GM10266 (cell line): Measurements from ENCODE around the gene TRIM2.
"Not testable (repeated sequence)": the region's sequence is repeated elsewhere in the genome, so short reads cannot be mapped to it uniquely, and the experiment has no call there.

ENCODE experiments used
- DNase-seq: peaks from one replicate; pipeline ENCODE4 v3.0.0; 2012; ENCODE audit errors: extremely low spot score
- TF ChIP-seq, protein P1 (sequence below): IDR thresholded peaks from 2 replicates; pipeline ENCODE4 v1.5.1; 2012; ENCODE audit warnings: mild to moderate bottlenecking, low read depth; ENCODE audit not compliant: control insufficient read depth, insufficient read depth; ENCODE audit errors: missing control alignments

Gene TRIM2

DNA sequence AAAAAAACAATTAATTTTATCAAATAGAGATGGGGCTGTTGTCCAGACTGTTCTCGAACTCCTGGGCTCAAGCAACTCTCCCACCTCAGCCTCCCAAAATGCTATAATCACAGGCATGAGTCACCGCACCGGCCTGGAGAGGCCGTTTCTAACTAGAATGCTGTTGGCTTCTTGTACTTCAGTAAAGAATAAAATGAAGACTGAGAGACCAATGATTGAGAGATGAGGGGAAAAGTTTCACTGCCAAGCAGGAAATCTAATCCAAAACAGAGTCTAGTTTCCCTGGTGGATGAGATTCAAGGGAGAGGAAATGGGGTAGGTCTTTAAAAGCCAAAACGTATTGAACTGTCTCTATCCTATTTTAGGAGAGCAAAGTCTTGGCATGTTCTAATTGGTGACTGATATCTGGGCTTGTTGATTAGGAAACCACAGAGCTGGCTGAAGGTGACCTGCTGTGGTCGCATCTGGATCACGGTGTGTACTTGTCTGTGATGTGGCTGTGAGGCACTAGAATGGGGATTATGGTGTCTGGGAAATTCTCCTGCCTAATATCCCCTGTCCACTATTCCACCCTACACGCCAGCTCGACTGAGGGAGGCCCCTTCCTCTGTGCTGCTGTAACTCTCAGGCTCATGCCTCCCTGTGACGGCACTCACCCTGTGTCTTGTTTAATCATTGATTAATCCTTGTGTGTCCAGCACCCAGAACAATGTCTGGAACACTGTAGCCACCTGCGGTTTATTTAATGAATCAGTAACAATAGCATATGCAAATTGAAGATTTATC, 15.0 kb upstream of the TRIM2 start:
- no peak for DNase-seq
- TF ChIP-seq, protein P1, sequence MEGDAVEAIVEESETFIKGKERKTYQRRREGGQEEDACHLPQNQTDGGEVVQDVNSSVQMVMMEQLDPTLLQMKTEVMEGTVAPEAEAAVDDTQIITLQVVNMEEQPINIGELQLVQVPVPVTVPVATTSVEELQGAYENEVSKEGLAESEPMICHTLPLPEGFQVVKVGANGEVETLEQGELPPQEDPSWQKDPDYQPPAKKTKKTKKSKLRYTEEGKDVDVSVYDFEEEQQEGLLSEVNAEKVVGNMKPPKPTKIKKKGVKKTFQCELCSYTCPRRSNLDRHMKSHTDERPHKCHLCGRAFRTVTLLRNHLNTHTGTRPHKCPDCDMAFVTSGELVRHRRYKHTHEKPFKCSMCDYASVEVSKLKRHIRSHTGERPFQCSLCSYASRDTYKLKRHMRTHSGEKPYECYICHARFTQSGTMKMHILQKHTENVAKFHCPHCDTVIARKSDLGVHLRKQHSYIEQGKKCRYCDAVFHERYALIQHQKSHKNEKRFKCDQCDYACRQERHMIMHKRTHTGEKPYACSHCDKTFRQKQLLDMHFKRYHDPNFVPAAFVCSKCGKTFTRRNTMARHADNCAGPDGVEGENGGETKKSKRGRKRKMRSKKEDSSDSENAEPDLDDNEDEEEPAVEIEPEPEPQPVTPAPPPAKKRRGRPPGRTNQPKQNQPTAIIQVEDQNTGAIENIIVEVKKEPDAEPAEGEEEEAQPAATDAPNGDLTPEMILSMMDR: no peak

DNA sequence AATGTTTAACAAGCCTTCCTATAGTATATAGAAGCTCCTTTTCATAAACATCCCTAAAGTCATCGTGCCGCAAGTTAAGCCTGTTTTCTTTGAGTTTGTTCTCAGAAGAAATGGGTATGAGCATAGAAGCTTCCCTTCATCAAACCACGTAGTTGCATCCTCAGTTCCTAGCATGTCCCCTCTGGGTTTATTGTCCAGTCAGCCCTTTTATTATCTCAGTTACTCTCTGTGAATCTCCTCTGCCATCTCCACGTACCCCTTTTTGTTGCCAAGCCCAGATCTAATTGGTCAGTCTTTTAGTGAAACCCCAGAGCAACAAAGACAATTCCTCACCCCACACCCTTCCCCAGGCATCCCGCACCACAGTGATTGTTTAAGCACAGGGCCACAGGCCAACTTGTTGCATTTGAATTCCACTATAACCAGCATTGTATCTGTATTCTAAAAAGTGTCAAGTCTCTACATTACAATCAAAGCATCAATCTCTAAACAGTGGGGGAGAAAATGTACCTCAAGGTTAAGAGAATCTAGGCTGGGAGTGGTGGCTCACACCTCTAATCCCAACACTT, 12.4 kb upstream of the TRIM2 start:
- no peak for DNase-seq
- TF ChIP-seq, protein P1: no peak

DNA sequence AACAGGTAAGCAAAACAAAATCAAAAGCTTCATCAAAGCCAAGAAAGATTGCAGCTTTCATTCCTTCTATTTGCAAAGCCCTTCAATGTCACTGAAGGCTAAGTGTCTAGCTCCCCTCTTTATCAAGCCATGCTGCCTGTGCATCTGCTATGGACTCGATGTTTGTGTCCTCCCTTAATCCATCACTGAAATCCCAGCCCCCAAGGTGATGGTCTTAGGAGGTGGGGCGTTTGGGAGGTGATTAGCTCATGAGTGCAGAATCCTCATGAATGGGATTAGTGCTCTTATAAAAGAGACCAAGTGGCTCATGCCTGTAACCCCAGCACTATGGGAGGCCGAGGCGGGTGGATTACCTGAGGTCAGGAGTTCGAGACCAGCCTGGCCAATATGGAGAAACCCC, 6.9 kb upstream of the TRIM2 start:
- DNase-seq: no peak
- TF ChIP-seq, protein P1: no peak

DNA sequence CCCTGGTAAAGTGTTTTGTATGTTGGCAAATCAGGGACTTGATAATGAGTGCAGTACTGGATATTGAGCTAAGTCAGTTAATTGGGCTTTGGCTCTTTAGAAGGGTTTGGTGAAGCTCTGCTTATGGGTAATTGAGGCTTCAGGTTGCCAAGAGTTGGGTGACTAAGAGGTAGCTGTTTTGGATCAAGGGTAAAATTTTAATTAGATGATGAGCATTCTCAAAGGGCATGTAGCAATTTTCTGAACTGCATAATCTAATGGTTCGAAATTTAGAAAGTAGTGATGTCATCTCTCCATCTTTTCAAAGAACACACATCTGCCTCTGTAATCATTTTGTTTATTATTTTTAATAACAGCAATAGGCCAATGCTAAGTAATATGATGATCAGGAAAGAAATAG, 5.5 kb upstream of the TRIM2 start:
- TF ChIP-seq, protein P1: no peak

DNA sequence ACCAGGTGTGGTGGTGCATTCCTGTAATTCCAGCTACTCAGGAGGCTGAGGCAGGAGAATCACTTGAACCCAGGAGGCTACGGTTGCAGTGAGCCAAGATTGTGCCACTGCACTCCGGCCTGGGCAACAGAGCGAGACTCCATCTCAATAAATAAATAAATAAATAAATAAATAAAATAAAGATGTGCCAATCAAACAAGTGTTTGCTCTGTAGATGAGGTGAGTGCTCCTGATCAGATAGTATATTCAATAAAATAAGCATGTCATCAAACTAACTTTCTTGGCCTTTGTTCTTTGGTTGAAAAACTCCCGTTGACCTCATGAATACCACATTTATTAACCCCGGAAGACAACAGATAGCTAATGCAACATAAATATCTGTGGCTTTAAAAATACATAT, 497 bp upstream of the TRIM2 start:
- not testable (repeated sequence) for DNase-seq

More for the DNA sequence above, 5.5 kb upstream of the TRIM2 start:
- DNase-seq: no peak

DNA sequence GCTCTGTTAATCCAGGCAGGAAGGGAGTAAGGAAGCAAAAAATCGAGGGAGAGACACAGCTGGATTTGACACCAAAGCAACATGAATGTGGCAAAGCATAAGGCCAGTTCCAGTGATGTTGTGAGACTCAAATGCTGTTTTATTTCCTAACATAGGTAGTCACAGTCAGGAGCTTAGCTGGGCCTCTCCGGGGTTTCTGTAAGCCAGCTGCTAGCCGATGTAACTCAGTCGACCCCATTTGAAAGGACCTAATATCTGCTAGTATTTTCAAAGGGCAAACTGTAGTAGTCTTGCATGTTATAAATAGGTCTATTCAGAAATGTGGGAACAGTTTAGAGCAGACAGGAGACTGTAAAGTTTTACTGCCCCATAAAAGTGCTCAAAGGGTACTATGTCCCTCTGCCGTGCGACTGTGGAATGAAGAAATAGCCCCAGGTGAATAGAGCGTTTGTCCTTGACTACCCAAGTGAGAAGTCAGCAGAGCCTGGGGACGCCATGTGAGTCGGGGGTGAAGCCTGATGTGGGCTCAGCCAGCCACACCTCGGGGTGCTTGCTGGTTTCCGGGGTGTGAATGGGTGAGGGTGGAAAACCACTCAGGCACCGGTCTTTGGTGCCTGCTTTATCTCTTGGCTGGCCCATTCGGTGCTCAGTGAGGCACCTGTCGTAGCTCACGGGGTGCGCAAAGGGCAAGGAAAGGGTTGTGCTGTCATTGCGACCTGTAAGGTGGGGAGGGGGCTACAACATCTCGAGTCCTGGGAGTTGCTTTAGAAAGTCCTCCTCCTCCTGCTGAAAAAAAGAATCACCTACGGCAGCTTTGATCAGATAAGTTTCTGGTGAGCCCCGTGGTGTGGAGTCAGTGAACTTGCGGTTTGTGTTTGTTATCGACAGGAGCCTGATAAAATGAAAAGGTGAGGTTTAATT, 745 bp downstream of the TRIM2 start:
- DNase-seq: no peak
- TF ChIP-seq, protein P1: no peak

DNA sequence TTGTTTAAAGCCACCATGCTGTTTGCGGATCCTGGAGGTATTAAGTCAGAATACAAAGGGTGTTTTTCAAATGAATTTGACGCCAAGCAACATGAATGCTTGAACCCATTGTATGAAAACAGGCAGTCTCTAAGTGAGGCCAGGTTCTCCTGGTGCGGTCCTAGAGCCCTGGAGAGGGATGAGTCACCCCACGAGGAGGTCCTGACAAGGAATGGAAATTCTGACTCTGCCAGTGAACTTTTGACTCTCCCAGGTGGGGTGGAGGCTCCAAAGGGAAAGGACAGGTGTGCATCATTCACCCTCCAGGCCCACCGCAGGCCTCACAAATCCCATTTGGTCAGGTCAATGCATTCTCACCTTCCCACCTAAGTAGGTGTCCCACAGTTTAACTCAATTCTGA, 1.5 kb downstream of the TRIM2 start:
- TF ChIP-seq, protein P1: no peak
- DNase-seq: no peak
